HL-60 (cell line): ENCODE results near the gene DMAC2L.

Experiments used
- DNase-seq, 2 experiments: peaks; one replicate each; pipeline ENCODE4 v3.0.0-alpha.2; 2010 to 2020; ENCODE audit warnings: low read depth in 1 of 2, low spot score in 1 of 2
- H3K27ac ChIP-seq: fragments of 250-450 bp; sonication (Bioruptor Pico); replicated peaks from 2 replicates; pipeline ENCODE4 v1.5.1; 2020; ENCODE audit warnings: mild to moderate bottlenecking, moderate library complexity
- H3K27me3 ChIP-seq: fragments of 250-450 bp; sonication (Bioruptor Pico); 2 replicates; pipeline ENCODE4 v1.5.1; 2021; ENCODE audit warnings: mild to moderate bottlenecking, moderate library complexity; ENCODE audit not compliant: insufficient read depth, poor library complexity, severe bottlenecking
- H3K4me3 ChIP-seq: replicated peaks from 2 replicates; pipeline ENCODE4 v1.5.1; 2011; ENCODE audit warnings: mild to moderate bottlenecking, control low read depth, low read length; ENCODE audit not compliant: insufficient read depth
- GABPA ChIP-seq: IDR thresholded peaks from 2 replicates; pipeline ENCODE4 v1.6.1; 2012; ENCODE audit warnings: low read depth
- POLR2AphosphoS5 ChIP-seq: IDR thresholded peaks from 2 replicates; pipeline ENCODE4 v1.6.1; 2012; ENCODE audit warnings: low read depth
- REST ChIP-seq: IDR thresholded peaks from 2 replicates; pipeline ENCODE4 v1.6.1; 2012; ENCODE audit warnings: low read depth; ENCODE audit not compliant: insufficient replicate concordance
- SPI1 ChIP-seq: IDR thresholded peaks from 2 replicates; pipeline ENCODE4 v1.6.1; 2012; ENCODE audit warnings: low read depth, mild to moderate bottlenecking, borderline replicate concordance
- TF ChIP-seq, protein P1 (sequence below): IDR thresholded peaks from one replicate; pipeline ENCODE4 v1.5.1; 2011; ENCODE audit warnings: low read length, control low read depth, inconsistent platforms; ENCODE audit not compliant: insufficient read depth

DMAC2L gene

GRCh38 chr14:50343434-50343833 is 31.3 kb downstream of the DMAC2L start:
- no peak for DNase-seq
- TF ChIP-seq POLR2AphosphoS5 (no peak), REST (no peak), GABPA (no peak), SPI1 (no peak)
- TF ChIP-seq, protein P1, sequence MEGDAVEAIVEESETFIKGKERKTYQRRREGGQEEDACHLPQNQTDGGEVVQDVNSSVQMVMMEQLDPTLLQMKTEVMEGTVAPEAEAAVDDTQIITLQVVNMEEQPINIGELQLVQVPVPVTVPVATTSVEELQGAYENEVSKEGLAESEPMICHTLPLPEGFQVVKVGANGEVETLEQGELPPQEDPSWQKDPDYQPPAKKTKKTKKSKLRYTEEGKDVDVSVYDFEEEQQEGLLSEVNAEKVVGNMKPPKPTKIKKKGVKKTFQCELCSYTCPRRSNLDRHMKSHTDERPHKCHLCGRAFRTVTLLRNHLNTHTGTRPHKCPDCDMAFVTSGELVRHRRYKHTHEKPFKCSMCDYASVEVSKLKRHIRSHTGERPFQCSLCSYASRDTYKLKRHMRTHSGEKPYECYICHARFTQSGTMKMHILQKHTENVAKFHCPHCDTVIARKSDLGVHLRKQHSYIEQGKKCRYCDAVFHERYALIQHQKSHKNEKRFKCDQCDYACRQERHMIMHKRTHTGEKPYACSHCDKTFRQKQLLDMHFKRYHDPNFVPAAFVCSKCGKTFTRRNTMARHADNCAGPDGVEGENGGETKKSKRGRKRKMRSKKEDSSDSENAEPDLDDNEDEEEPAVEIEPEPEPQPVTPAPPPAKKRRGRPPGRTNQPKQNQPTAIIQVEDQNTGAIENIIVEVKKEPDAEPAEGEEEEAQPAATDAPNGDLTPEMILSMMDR, result no peak
- H3K4me3 ChIP-seq, result no peak overlapping the region
- no peaks in the 10 kb centered on the region for H3K27me3 ChIP-seq
- no peak overlapping the region for H3K27ac ChIP-seq

DNA sequence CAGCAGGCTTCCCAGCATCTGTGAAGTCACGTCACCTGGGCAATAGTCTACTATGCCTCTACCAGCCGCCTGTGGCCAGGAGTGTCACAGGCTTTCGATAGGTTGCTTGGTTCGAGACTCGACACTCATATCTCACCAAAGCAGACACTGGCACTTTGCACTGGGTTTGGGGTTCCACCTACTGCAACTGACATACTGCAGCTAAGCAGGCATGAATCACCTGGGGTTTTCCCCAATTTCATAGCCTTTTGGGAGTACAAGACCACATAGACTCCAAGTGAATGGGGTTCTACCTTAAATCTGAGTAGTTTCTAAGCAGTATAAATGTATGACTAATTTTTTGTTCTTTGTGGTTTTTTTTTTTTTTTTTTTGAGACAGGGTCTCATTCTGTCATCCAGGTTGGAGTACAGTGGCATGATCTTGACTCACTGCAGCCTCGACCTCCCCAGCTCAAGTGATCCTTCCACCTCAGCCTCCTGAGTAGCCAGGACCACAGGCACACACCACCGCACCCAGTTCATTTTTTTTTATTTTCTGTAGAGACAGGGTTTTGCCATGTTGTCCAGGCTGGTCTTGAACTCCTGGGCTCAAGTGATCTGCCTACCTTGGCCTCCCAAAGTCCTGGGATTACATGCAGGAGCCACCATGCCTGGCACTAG is 32.1 kb downstream of the DMAC2L start:
- H3K27ac ChIP-seq, result no peak overlapping the region
- DNase-seq, result no peak
- H3K27me3 ChIP-seq, result no peaks in the 10 kb centered on the region
- TF ChIP-seq REST (no peak), SPI1 (no peak), POLR2AphosphoS5 (no peak), GABPA (no peak)
- TF ChIP-seq, protein P1, result no peak
- no peak overlapping the region for H3K4me3 ChIP-seq

- TF ChIP-seq REST, result no peak
- TF ChIP-seq SPI1, result no peak
- TF ChIP-seq GABPA, result no peak
- TF ChIP-seq, protein P1, result no peak
- no peak for TF ChIP-seq POLR2AphosphoS5
- Histone ChIP-seq H3K4me3 (no peak overlapping the region), H3K27ac (no peak overlapping the region), H3K27me3 (no peaks in the 10 kb centered on the region)
- DNase-seq, result no peak
Observed at GRCh38 chr14:50344876-50345563, 32.9 kb downstream of the DMAC2L start.
